OCI-LY7 (cell line): ENCODE measurements around the gene OR2T5.
"Not testable (repeated sequence)": the region's sequence is repeated elsewhere in the genome, so short reads cannot be mapped to it uniquely, and the experiment has no call there.

Experiments
- CTCF ChIP-seq: fragments of 200-600 bp; sonication (generic); conservative IDR thresholded peaks from 2 replicates; pipeline ENCODE4 v1.5.1; 2014; ENCODE audit warnings: mild to moderate bottlenecking, antibody characterized with exemption, low read length, moderate library complexity, mixed read lengths
- EZH2phosphoT487 ChIP-seq: fragments of 200-600 bp; sonication (generic); IDR thresholded peaks from 2 replicates; pipeline ENCODE4 v1.6.1; 2018; ENCODE audit warnings: low read depth, borderline replicate concordance, mild to moderate bottlenecking, mixed run types, antibody characterized with exemption, low read length, moderate library complexity, mixed read lengths

- TF ChIP-seq CTCF, EZH2phosphoT487: not testable (repeated sequence)
Measured at GRCh38 chr1:248472111-248472510, 16.3 kb upstream of the OR2T5 start.
